Endodermal cell (in vitro differentiated cells): ENCODE measurements around the gene ENPEP. TPM values are rescaled to one million over a fixed set of nuclear protein-coding genes. Genes with fewer than 3 reads are reported as not detected.

Experiments used
- DNase-seq: peaks from one replicate; pipeline ENCODE4 v3.0.0-alpha.2; 2017
- H3K27ac ChIP-seq: 2 replicates; pipeline ENCODE4 v1.5.1; 2013; ENCODE audit warnings: mild to moderate bottlenecking, low read depth, low read length, moderate library complexity
- H3K27me3 ChIP-seq: 2 replicates; pipeline ENCODE4 v1.6.1; 2013; ENCODE audit warnings: mild to moderate bottlenecking, low read length, moderate library complexity; ENCODE audit not compliant: insufficient read depth, control insufficient read depth, poor library complexity, severe bottlenecking
- H3K36me3 ChIP-seq: 2 replicates; pipeline ENCODE4 v1.7.0; 2013; ENCODE audit warnings: mild to moderate bottlenecking, low read length, moderate library complexity; ENCODE audit not compliant: control insufficient read depth, insufficient read depth
- H3K4me1 ChIP-seq: one replicate; pipeline ENCODE4 v1.7.0; 2013; ENCODE audit warnings: low read length; ENCODE audit not compliant: control insufficient read depth, insufficient read depth
- H3K4me3 ChIP-seq: 2 replicates; pipeline ENCODE4 v1.5.1; 2013; ENCODE audit warnings: mild to moderate bottlenecking, low read length, moderate library complexity
- H3K9ac ChIP-seq: 2 replicates; pipeline ENCODE4 v1.6.1; 2013; ENCODE audit warnings: mild to moderate bottlenecking, low read length, moderate library complexity; ENCODE audit not compliant: poor library complexity, severe bottlenecking; ENCODE audit errors: extremely low read depth
- H3K9me3 ChIP-seq: 2 replicates; pipeline ENCODE4 v1.6.1; 2013; ENCODE audit warnings: mild to moderate bottlenecking, low read length, moderate library complexity; ENCODE audit not compliant: control insufficient read depth
- H3K27ac Mint-ChIP-seq: 2 replicates; pipeline ENCODE4 v1.8.0; 2020; ENCODE audit warnings: mixed read lengths
- H3K27me3 Mint-ChIP-seq: 2 replicates; pipeline ENCODE4 v1.8.0; 2021; ENCODE audit warnings: mild to moderate bottlenecking, mixed read lengths; ENCODE audit not compliant: insufficient read depth
- H3K36me3 Mint-ChIP-seq: 2 replicates; pipeline ENCODE4 v1.8.0; 2020; ENCODE audit warnings: low read depth, mixed read lengths
- H3K4me1 Mint-ChIP-seq: 2 replicates; pipeline ENCODE4 v1.8.0; 2020; ENCODE audit warnings: mixed read lengths
- H3K4me3 Mint-ChIP-seq: 2 replicates; pipeline ENCODE4 v1.8.0; 2020; ENCODE audit warnings: mild to moderate bottlenecking, moderate library complexity, mixed read lengths
- H3K9me3 Mint-ChIP-seq: 2 replicates; pipeline ENCODE4 v1.8.0; 2020; ENCODE audit warnings: mild to moderate bottlenecking, mixed read lengths
- CTCF ChIP-seq: fragments of 200-600 bp; sonication (generic); conservative IDR thresholded peaks from 2 replicates; pipeline ENCODE4 v1.5.0; 2021; ENCODE audit warnings: antibody characterized with exemption, mild to moderate bottlenecking
- WGBS, 2 experiments: methylation state at CpG; one replicate each; pipeline versions ENCODE4 v1.1.5 to v1.1.7; 2013; ENCODE audit warnings: missing lambda C conversion rate in 2 of 2, mixed read lengths in 1 of 2; ENCODE audit not compliant: insufficient coverage in 1 of 2, insufficient read length in 1 of 2; 5-methylcytosine and 5-hydroxymethylcytosine counted together
- total RNA-seq, 2 donors: library from RNA; stranded (reverse); fragmentation: NEBNext Ultra II Directional in 1 of 2; extraction: Animal tissue kit (Norgen Biotek cat#: 25700) in 1 of 2; gene quantifications; 2 replicates in 1 of 2; 3 replicates in 1 of 2; pipeline ENCODE4 v1.2.1, GENCODE V29; 2021

ENPEP gene
- total RNA-seq, 2 donors from 2014 or later, result 4.6 to 9.4 TPM

DNA sequence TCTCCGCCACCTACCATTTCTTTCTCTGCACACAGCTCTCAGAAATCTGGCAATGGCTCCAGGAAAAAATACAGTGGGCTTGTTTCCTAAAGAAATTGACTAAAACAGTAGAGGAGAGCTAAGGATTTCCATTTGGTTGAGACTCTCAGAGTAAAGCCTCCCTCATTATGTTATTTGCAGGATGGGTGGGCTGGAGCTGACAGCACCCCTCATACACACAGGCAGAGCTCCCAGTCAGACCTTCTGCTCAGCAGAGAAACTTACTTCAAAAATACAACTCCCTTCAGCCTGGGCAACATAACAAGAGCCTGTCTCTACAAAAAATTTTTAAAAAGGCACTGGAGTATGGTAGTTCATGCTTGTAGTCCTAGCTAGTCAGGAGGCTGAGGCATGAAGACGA, 44.9 kb downstream of the ENPEP start:
- 89 to 100% methylated on average over 1 to 2 of the region's 2 CpGs for WGBS, 2 experiments
- no peaks in the 10 kb centered on the region for H3K4me1 ChIP-seq
- H3K9ac ChIP-seq, result no peak overlapping the region
- no peaks in the 10 kb centered on the region for H3K9me3 Mint-ChIP-seq
- H3K4me3 Mint-ChIP-seq, result no peak overlapping the region
- no peaks in the 10 kb centered on the region for H3K27me3 Mint-ChIP-seq
- no peak for TF ChIP-seq CTCF
- no peaks in the 10 kb centered on the region for H3K27me3 ChIP-seq
- no peak overlapping the region for H3K27ac Mint-ChIP-seq
- no peak overlapping the region for H3K4me3 ChIP-seq
- peaks cover 4% of the 10 kb centered on the region for H3K36me3 Mint-ChIP-seq
- no peak overlapping the region for H3K27ac ChIP-seq
- H3K36me3 ChIP-seq, result peaks cover 3% of the 10 kb centered on the region
- no peaks in the 10 kb centered on the region for H3K4me1 Mint-ChIP-seq
- no peaks in the 10 kb centered on the region for H3K9me3 ChIP-seq
- DNase-seq, result no peak

GRCh38 chr4:110526589-110526988, 50.6 kb downstream of the ENPEP start:
- no peak overlapping the region for H3K4me3 ChIP-seq
- H3K36me3 ChIP-seq, result peaks cover 3% of the 10 kb centered on the region
- Mint-ChIP-seq H3K27ac (no peak overlapping the region), H3K27me3 (no peaks in the 10 kb centered on the region), H3K4me3 (no peak overlapping the region), H3K36me3 (peaks cover under 1% of the 10 kb centered on the region), H3K9me3 (no peaks in the 10 kb centered on the region), H3K4me1 (no peaks in the 10 kb centered on the region)
- H3K27ac ChIP-seq, result no peak overlapping the region
- DNase-seq, result no peak
- no peaks in the 10 kb centered on the region for H3K4me1 ChIP-seq
- TF ChIP-seq CTCF, result no peak
- no peak overlapping the region for H3K9ac ChIP-seq
- no peaks in the 10 kb centered on the region for H3K9me3 ChIP-seq
- WGBS, 2 experiments, result 95 to 100% methylated on average over 1 to 3 of the region's 3 CpGs
- H3K27me3 ChIP-seq, result no peaks in the 10 kb centered on the region

- H3K27me3 Mint-ChIP-seq, result no peaks in the 10 kb centered on the region
- Histone ChIP-seq H3K27me3 (no peaks in the 10 kb centered on the region), H3K9me3 (no peaks in the 10 kb centered on the region), H3K27ac (no peak overlapping the region), H3K4me1 (no peaks in the 10 kb centered on the region), H3K36me3 (peaks cover 3% of the 10 kb centered on the region), H3K4me3 (no peak overlapping the region), H3K9ac (no peak overlapping the region)
- no peak for DNase-seq
- 67 to 98% methylated on average over 1 to 4 of the region's 4 CpGs for WGBS, 2 experiments
- H3K4me3 Mint-ChIP-seq, result no peak overlapping the region
- H3K36me3 Mint-ChIP-seq, result no peaks in the 10 kb centered on the region
- no peak for TF ChIP-seq CTCF
- H3K9me3 Mint-ChIP-seq, result no peaks in the 10 kb centered on the region
- H3K4me1 Mint-ChIP-seq, result no peaks in the 10 kb centered on the region
- no peak overlapping the region for H3K27ac Mint-ChIP-seq
These were observed 51.2 kb downstream of the ENPEP start for GRCh38 chr4:110527156-110527555.
